HL-60 (cell line): ENCODE data around the gene SLAMF6.

Experiments used
- DNase-seq, 2 experiments: peaks; one replicate each; pipeline ENCODE4 v3.0.0-alpha.2; 2010 to 2020; ENCODE audit warnings: low read depth in 1 of 2, low spot score in 1 of 2
- H3K27ac ChIP-seq: fragments of 250-450 bp; sonication (Bioruptor Pico); replicated peaks from 2 replicates; pipeline ENCODE4 v1.5.1; 2020; ENCODE audit warnings: mild to moderate bottlenecking, moderate library complexity
- H3K27me3 ChIP-seq: fragments of 250-450 bp; sonication (Bioruptor Pico); 2 replicates; pipeline ENCODE4 v1.5.1; 2021; ENCODE audit warnings: mild to moderate bottlenecking, moderate library complexity; ENCODE audit not compliant: insufficient read depth, poor library complexity, severe bottlenecking
- H3K4me3 ChIP-seq: replicated peaks from 2 replicates; pipeline ENCODE4 v1.5.1; 2011; ENCODE audit warnings: mild to moderate bottlenecking, control low read depth, low read length; ENCODE audit not compliant: insufficient read depth
- CTCF ChIP-seq: IDR thresholded peaks from one replicate; pipeline ENCODE4 v1.5.1; 2011; ENCODE audit warnings: low read length, control low read depth, inconsistent platforms; ENCODE audit not compliant: insufficient read depth
- GABPA ChIP-seq: IDR thresholded peaks from 2 replicates; pipeline ENCODE4 v1.6.1; 2012; ENCODE audit warnings: low read depth
- POLR2AphosphoS5 ChIP-seq: IDR thresholded peaks from 2 replicates; pipeline ENCODE4 v1.6.1; 2012; ENCODE audit warnings: low read depth
- REST ChIP-seq: IDR thresholded peaks from 2 replicates; pipeline ENCODE4 v1.6.1; 2012; ENCODE audit warnings: low read depth; ENCODE audit not compliant: insufficient replicate concordance
- SPI1 ChIP-seq: IDR thresholded peaks from 2 replicates; pipeline ENCODE4 v1.6.1; 2012; ENCODE audit warnings: low read depth, mild to moderate bottlenecking, borderline replicate concordance

Gene SLAMF6

DNA sequence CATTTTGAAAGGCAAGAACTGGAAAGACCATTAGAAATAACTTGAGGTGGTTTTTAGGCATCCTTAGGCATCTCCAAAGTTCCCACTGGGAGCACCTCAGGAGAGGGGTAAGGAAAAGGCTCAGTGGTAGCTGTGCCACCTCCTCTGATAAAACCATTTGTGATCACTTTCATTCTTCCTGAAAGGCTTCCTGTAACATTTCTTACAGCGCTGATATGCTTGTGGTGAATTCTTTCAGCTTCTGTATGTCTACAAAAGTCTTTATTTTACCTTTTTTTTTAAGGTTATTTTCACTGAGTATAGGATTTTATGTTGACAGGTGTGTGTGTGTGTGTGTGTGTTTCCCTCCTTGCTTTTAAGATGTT lies 67.9 kb downstream of the SLAMF6 start:
- no peak for TF ChIP-seq POLR2AphosphoS5
- TF ChIP-seq CTCF: no peak
- TF ChIP-seq REST: no peak
- TF ChIP-seq GABPA: no peak
- no peak for TF ChIP-seq SPI1
- no peak overlapping the region for H3K4me3 ChIP-seq
- H3K27ac ChIP-seq: no peak overlapping the region
- H3K27me3 ChIP-seq: no peaks in the 10 kb centered on the region
- DNase-seq: no peak

DNA sequence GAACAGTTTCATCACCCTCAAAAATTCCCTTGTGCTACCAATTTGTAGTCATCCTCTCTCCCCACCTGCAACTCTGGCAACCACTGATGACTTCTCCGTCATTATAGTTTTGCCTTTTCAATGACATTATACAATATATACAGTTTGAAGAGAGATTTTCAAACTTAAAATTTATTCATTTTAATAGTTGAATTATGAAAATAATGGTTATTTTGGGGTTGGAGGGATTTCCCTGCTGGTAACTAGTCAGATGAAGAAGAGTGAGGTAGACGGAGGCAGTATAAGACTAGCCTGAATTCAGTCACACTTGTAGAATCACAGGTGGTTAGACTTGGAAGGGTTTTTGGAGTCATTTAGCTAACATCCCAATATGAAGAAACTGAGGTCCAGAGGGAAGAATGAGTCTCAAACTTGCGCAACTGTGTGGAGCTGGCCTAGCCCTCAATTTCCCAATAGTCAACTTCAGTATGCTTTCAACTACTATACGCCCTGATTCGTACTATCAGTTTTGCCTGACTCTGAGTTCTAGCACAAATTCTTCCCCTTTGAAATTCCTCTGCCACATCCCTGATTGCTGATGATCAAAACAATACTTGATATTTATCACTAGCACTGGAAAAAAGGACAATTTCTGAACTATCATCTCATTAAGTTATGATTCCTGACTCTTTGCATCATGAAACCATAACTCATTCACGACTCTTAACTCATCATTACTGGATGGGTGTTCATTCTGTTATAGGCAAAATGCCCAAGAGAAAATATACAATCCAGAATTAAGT lies 68.5 kb downstream of the SLAMF6 start:
- no peak for TF ChIP-seq GABPA
- TF ChIP-seq SPI1: no peak
- no peak for TF ChIP-seq POLR2AphosphoS5
- no peak for TF ChIP-seq REST
- TF ChIP-seq CTCF: no peak
- Histone ChIP-seq H3K4me3 (no peak overlapping the region), H3K27me3 (no peaks in the 10 kb centered on the region), H3K27ac (no peak overlapping the region)
- no peak for DNase-seq

- Histone ChIP-seq H3K4me3 (no peak overlapping the region), H3K27me3 (no peaks in the 10 kb centered on the region), H3K27ac (no peak overlapping the region)
- TF ChIP-seq POLR2AphosphoS5 (no peak), GABPA (no peak), REST (no peak), CTCF (no peak), SPI1 (no peak)
- DNase-seq: no peak
These were observed 69.6 kb downstream of the SLAMF6 start for GRCh38 chr1:160453443-160453842.
